Keratinocyte (primary cell): ENCODE data around the gene MFSD12.

Experiments used
- CTCF ChIP-seq, 3 experiments: IDR thresholded peaks in 1 of 3; conservative IDR thresholded peaks in 1 of 3; optimal IDR thresholded peaks in 1 of 3; 2 replicates in 2 of 3; 3 replicates in 1 of 3; pipeline versions ENCODE3 to v1.5.1; 2011; ENCODE audit warnings: low read length in 3 of 3, mild to moderate bottlenecking in 3 of 3, moderate library complexity in 2 of 3, control low read depth in 1 of 3, inconsistent platforms in 1 of 3; ENCODE audit not compliant: insufficient read depth in 2 of 3; ENCODE audit errors: extremely low read depth in 1 of 3
- EZH2 ChIP-seq: IDR thresholded peaks from one replicate; pipeline ENCODE4 v1.6.1; 2012; ENCODE audit warnings: inconsistent platforms, mild to moderate bottlenecking, low read length, moderate library complexity

- TF ChIP-seq CTCF (optimal IDR thresholded peaks at IDR 0.05 in 1 of 3, IDR thresholded peaks at IDR 0.05 in 1 of 3, conservative IDR thresholded peaks at IDR 0.05 in 1 of 3; ENCODE audit: extremely low read depth in 1 of 3, insufficient read depth in 2 of 3, low read length in 3 of 3) (no peak), EZH2 (no peak)
Measured at GRCh38 chr19:3546119-3546518, 11.3 kb downstream of the MFSD12 start.
